Measurements from ENCODE around the gene NKAIN2. TPM values are rescaled to one million over a fixed set of nuclear protein-coding genes. Genes with fewer than 3 reads are reported as not detected.

Gene NKAIN2
- total RNA-seq, 3 donors from 2014 or later = 0.48 to 1.8 TPM; not detected in 1

- TF ChIP-seq POLR2AphosphoS5 (IDR thresholded peaks at IDR 0.05) (no peak), CTCF (IDR thresholded peaks at IDR 0.05) (no peak)
- DNase-seq (ENCODE audit: low spot score in 2 of 2) = no peak
- intact Hi-C loops (cut with DNase I; ENCODE audit: low total_unique reads) = no loop called here
- H3K36me3 ChIP-seq = no peaks in the 10 kb centered on the region
- H3K4me1 ChIP-seq = no peaks in the 10 kb centered on the region
- no peak overlapping the region for H3K4me3 ChIP-seq
- H3K9me3 ChIP-seq = no peaks in the 10 kb centered on the region
- no peak overlapping the region for H3K27ac ChIP-seq
- H3K27me3 ChIP-seq = no peaks in the 10 kb centered on the region
Observed at GRCh38 chr6:124054034-124054433, 250.4 kb downstream of the NKAIN2 start.

- DNase-seq (ENCODE audit: low spot score in 2 of 2) = no peak
- Histone ChIP-seq H3K36me3 (no peaks in the 10 kb centered on the region), H3K27ac (no peak overlapping the region), H3K4me1 (no peaks in the 10 kb centered on the region), H3K4me3 (no peak overlapping the region), H3K9me3 (no peaks in the 10 kb centered on the region), H3K27me3 (no peaks in the 10 kb centered on the region)
- TF ChIP-seq POLR2AphosphoS5 (IDR thresholded peaks at IDR 0.05) (no peak), CTCF (IDR thresholded peaks at IDR 0.05) (no peak), POLR2A (IDR thresholded peaks at IDR 0.05) (no peak)
- intact Hi-C loops (cut with DNase I; ENCODE audit: low total_unique reads) = no loop called here
Observed at GRCh38 chr6:124055395-124055794, 251.7 kb downstream of the NKAIN2 start.

GRCh38 chr6:124055963-124056362, 252.3 kb downstream of the NKAIN2 start:
- DNase-seq (ENCODE audit: low spot score in 2 of 2) = no peak
- TF ChIP-seq POLR2A (IDR thresholded peaks at IDR 0.05) (no peak), CTCF (IDR thresholded peaks at IDR 0.05) (no peak), POLR2AphosphoS5 (IDR thresholded peaks at IDR 0.05) (no peak)
- no peaks in the 10 kb centered on the region for H3K27me3 ChIP-seq
- no peak overlapping the region for H3K27ac ChIP-seq
- H3K4me3 ChIP-seq = no peak overlapping the region
- no peaks in the 10 kb centered on the region for H3K9me3 ChIP-seq
- H3K4me1 ChIP-seq = no peaks in the 10 kb centered on the region
- intact Hi-C loops (cut with DNase I; ENCODE audit: low total_unique reads) = no loop called here
- no peaks in the 10 kb centered on the region for H3K36me3 ChIP-seq

GRCh38 chr6:124056407-124057334, 253.0 kb downstream of the NKAIN2 start:
- intact Hi-C loops (cut with DNase I; ENCODE audit: low total_unique reads) = no loop called here
- no peak overlapping the region for H3K4me3 ChIP-seq
- no peak overlapping the region for H3K27ac ChIP-seq
- no peaks in the 10 kb centered on the region for H3K4me1 ChIP-seq
- no peaks in the 10 kb centered on the region for H3K27me3 ChIP-seq
- H3K9me3 ChIP-seq = no peaks in the 10 kb centered on the region
- H3K36me3 ChIP-seq = no peaks in the 10 kb centered on the region
- no peak for DNase-seq (ENCODE audit: low spot score in 2 of 2)
- TF ChIP-seq CTCF (IDR thresholded peaks at IDR 0.05) = no peak
- no peak for TF ChIP-seq POLR2A (IDR thresholded peaks at IDR 0.05)
- TF ChIP-seq POLR2AphosphoS5 (IDR thresholded peaks at IDR 0.05) = no peak

GRCh38 chr6:124057461-124057860, 253.8 kb downstream of the NKAIN2 start:
- no peaks in the 10 kb centered on the region for H3K4me1 ChIP-seq
- TF ChIP-seq POLR2AphosphoS5 (IDR thresholded peaks at IDR 0.05) (no peak), POLR2A (IDR thresholded peaks at IDR 0.05) (no peak), CTCF (IDR thresholded peaks at IDR 0.05) (no peak)
- H3K27me3 ChIP-seq = no peaks in the 10 kb centered on the region
- H3K9me3 ChIP-seq = no peaks in the 10 kb centered on the region
- no peak for DNase-seq (ENCODE audit: low spot score in 2 of 2)
- H3K27ac ChIP-seq = no peak overlapping the region
- intact Hi-C loops (cut with DNase I; ENCODE audit: low total_unique reads) = no loop called here
- no peak overlapping the region for H3K4me3 ChIP-seq
- H3K36me3 ChIP-seq = no peaks in the 10 kb centered on the region

All from breast epithelium (tissue), 4 donors.